ENCODE results near the gene DENND6A.

DENND6A gene

GRCh38 chr3:57692396-57693147 lies at the start of gene DENND6A:
DENND6A (minus strand) TSS chr3:57693077; CDS start chr3:57693018, 59 bp downstream.
- no peaks in the 10 kb centered on the region for H3K9me3 ChIP-seq (ENCODE audit: control insufficient read depth, insufficient read depth, low read depth, low read length)
- peak within 1 kb of the TSS; percentile 80 for H3K4me3 ChIP-seq (ENCODE audit: low read depth, low read length)
- H3K36me3 ChIP-seq (ENCODE audit: control insufficient read depth, insufficient read depth, low read length), result no peaks in the 10 kb centered on the region
- H3K4me1 ChIP-seq (ENCODE audit: control insufficient read depth, insufficient read depth, low read length), result peaks cover 9% of the 10 kb centered on the region; the same call in 1 of the 2 replicates
- H3K9ac ChIP-seq (ENCODE audit: low read length), result peak within 1 kb of the TSS; percentile 95
- H3K27me3 ChIP-seq (ENCODE audit: control insufficient read depth, insufficient read depth, low read length), result no peaks in the 10 kb centered on the region
- H3K27ac ChIP-seq (ENCODE audit: low read depth, low read length), result peak within 1 kb of the TSS; percentile 89

- no peaks in the 10 kb centered on the region for H3K27me3 ChIP-seq (ENCODE audit: control insufficient read depth, insufficient read depth, low read length)
- no peaks in the 10 kb centered on the region for H3K9me3 ChIP-seq (ENCODE audit: control insufficient read depth, insufficient read depth, low read depth, low read length)
- H3K36me3 ChIP-seq (ENCODE audit: control insufficient read depth, insufficient read depth, low read length), result no peaks in the 10 kb centered on the region
- no peak overlapping the region for H3K4me3 ChIP-seq (ENCODE audit: low read depth, low read length)
- no peak overlapping the region for H3K9ac ChIP-seq (ENCODE audit: low read length)
- H3K4me1 ChIP-seq (ENCODE audit: control insufficient read depth, insufficient read depth, low read length), result no peaks in the 10 kb centered on the region
- no peak overlapping the region for H3K27ac ChIP-seq (ENCODE audit: low read depth, low read length)
Observed at GRCh38 chr3:57740027-57740426, 47.1 kb upstream of the DENND6A start.

DNA sequence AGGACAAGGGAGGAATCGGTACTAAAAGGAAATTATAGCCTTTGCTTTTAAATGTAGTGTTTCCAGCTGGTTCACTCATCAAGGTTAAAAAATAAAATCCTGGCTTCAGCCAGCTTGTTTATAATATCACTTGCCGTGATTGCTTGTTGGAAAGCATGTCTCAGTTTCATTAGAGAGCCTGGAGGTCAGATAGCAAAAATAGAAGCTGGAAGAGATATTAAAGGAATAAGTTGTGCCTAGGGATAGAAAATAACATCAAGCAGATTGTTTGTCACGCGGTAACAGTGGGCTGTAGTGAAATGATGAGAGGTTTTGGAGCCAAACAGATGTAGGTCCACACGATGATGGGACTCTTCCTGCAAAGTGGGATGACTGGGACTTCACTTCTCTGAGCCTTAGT lies 45.5 kb upstream of the DENND6A start:
- no peaks in the 10 kb centered on the region for H3K9me3 ChIP-seq (ENCODE audit: control insufficient read depth, insufficient read depth, low read depth, low read length)
- no peaks in the 10 kb centered on the region for H3K4me1 ChIP-seq (ENCODE audit: control insufficient read depth, insufficient read depth, low read length)
- no peak overlapping the region for H3K9ac ChIP-seq (ENCODE audit: low read length)
- H3K4me3 ChIP-seq (ENCODE audit: low read depth, low read length), result no peak overlapping the region
- no peak overlapping the region for H3K27ac ChIP-seq (ENCODE audit: low read depth, low read length)
- H3K36me3 ChIP-seq (ENCODE audit: control insufficient read depth, insufficient read depth, low read length), result no peaks in the 10 kb centered on the region
- no peaks in the 10 kb centered on the region for H3K27me3 ChIP-seq (ENCODE audit: control insufficient read depth, insufficient read depth, low read length)

- no peaks in the 10 kb centered on the region for H3K27me3 ChIP-seq (ENCODE audit: control insufficient read depth, insufficient read depth, low read length)
- H3K27ac ChIP-seq (ENCODE audit: low read depth, low read length), result no peak overlapping the region
- H3K9me3 ChIP-seq (ENCODE audit: control insufficient read depth, insufficient read depth, low read depth, low read length), result no peaks in the 10 kb centered on the region
- H3K9ac ChIP-seq (ENCODE audit: low read length), result no peak overlapping the region
- no peaks in the 10 kb centered on the region for H3K4me1 ChIP-seq (ENCODE audit: control insufficient read depth, insufficient read depth, low read length)
- H3K4me3 ChIP-seq (ENCODE audit: low read depth, low read length), result no peak overlapping the region
- no peaks in the 10 kb centered on the region for H3K36me3 ChIP-seq (ENCODE audit: control insufficient read depth, insufficient read depth, low read length)
Observed at GRCh38 chr3:57737840-57738239, 45.0 kb upstream of the DENND6A start.

DNA sequence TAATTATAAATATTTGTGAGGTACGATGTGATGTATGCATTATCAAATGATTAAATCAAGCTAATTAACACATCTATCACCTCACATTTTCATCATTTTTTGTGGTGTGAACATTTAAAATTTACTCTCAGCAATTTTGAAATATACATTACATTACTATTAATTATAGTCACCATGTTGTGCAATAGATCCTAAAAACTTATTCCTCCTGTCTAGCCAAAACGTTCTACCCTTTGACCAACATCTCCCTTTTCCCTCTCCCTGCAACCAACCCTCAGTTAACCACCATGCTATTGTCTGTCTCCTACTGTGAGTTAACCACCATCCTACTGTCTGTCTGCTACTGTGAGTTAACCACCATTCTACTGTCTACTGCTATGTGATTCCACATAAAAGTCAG lies 42.5 kb upstream of the DENND6A start:
- Histone ChIP-seq H3K36me3 (ENCODE audit: control insufficient read depth, insufficient read depth, low read length) (no peaks in the 10 kb centered on the region), H3K9me3 (ENCODE audit: control insufficient read depth, insufficient read depth, low read depth, low read length) (no peaks in the 10 kb centered on the region), H3K27ac (ENCODE audit: low read depth, low read length) (no peak overlapping the region), H3K27me3 (ENCODE audit: control insufficient read depth, insufficient read depth, low read length) (no peaks in the 10 kb centered on the region), H3K4me3 (ENCODE audit: low read depth, low read length) (no peak overlapping the region), H3K9ac (ENCODE audit: low read length) (no peak overlapping the region), H3K4me1 (ENCODE audit: control insufficient read depth, insufficient read depth, low read length) (no peaks in the 10 kb centered on the region)

DNA sequence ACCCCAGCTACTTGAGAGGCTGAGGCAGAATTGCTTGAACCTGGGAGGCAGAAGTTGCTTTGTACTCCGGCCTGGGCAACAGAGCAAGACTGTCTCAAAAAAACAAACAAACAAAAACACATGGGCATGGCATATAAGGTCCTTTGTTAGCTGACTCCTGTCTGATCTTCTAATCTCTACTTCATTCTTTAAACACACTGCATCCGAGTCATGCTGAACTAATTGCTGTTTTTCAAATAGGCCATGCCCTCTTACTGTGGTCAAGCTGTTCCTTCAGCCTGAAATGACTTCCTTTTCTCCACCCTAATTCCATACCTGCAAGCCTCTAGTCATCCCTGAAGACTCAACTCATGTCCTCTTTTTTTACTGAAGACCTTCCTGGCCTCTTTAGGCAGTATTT lies 40.9 kb upstream of the DENND6A start:
- Histone ChIP-seq H3K27ac (ENCODE audit: low read depth, low read length) (no peak overlapping the region), H3K9ac (ENCODE audit: low read length) (no peak overlapping the region), H3K36me3 (ENCODE audit: control insufficient read depth, insufficient read depth, low read length) (no peaks in the 10 kb centered on the region), H3K9me3 (ENCODE audit: control insufficient read depth, insufficient read depth, low read depth, low read length) (no peaks in the 10 kb centered on the region), H3K4me3 (ENCODE audit: low read depth, low read length) (no peak overlapping the region), H3K27me3 (ENCODE audit: control insufficient read depth, insufficient read depth, low read length) (no peaks in the 10 kb centered on the region), H3K4me1 (ENCODE audit: control insufficient read depth, insufficient read depth, low read length) (no peaks in the 10 kb centered on the region)

DNA sequence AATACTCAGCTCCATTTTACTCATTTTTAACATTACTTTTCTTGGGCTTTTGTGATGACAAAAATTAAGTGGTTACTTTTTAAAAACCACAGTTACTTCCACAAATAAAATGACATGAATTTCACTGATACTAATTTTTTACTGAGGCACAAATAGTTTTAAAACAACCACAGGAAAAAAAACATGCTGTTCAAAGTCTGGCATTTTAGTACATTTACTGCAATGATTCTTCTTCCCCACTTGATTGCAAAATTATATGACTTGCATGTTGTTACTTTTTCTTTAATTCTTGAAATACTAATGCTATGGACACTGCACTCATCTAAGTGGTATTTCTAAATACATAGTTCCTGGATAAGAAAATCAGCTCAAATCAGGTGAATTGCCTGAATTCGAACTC lies 38.4 kb upstream of the DENND6A start:
- H3K9ac ChIP-seq (ENCODE audit: low read length), result no peak overlapping the region
- no peak overlapping the region for H3K27ac ChIP-seq (ENCODE audit: low read depth, low read length)

GRCh38 chr3:57730682-57731081 lies 37.8 kb upstream of the DENND6A start:
- no peaks in the 10 kb centered on the region for H3K36me3 ChIP-seq (ENCODE audit: control insufficient read depth, insufficient read depth, low read length)

More for the DNA sequence above, 38.4 kb upstream of the DENND6A start:
- H3K27me3 ChIP-seq (ENCODE audit: control insufficient read depth, insufficient read depth, low read length), result no peaks in the 10 kb centered on the region
- no peaks in the 10 kb centered on the region for H3K36me3 ChIP-seq (ENCODE audit: control insufficient read depth, insufficient read depth, low read length)
- no peak overlapping the region for H3K4me3 ChIP-seq (ENCODE audit: low read depth, low read length)
- no peaks in the 10 kb centered on the region for H3K9me3 ChIP-seq (ENCODE audit: control insufficient read depth, insufficient read depth, low read depth, low read length)
- H3K4me1 ChIP-seq (ENCODE audit: control insufficient read depth, insufficient read depth, low read length), result no peaks in the 10 kb centered on the region

DNA sequence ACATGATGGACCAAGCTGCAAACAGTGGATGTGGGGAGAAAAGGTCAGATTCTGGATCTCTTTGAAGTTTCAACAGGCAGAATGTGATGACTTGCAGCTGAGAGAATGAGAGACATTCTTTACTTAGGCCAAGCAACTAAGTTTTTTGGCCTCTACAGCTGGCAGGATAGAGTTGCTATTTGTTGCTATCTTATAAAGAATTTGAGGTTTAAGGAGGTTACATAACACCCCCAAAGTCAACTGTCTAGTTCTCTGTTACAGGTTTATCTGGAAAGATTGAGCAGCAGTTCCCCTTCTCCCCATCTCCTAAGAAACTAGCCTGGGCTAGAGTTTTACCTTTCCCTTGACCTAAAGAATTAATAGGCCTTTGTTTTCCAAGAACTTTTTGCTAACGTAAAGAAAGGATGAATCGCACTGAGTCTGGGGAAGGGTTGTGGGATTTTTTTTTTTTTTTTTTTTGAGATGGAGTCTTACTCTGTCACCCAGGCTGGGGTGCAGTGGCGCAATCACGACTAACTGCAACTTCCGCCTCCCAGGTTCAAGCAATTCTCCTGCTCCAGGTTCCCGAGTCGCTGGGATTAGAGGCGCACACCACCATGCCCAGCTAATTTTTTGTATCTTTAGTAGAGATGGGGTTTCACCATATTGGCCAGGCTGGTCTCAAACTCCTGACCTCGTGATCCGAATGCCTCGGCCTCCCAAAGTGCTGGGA lies 36.6 kb upstream of the DENND6A start:
- Histone ChIP-seq H3K9ac (ENCODE audit: low read length) (no peak overlapping the region), H3K27ac (ENCODE audit: low read depth, low read length) (no peak overlapping the region)

More at GRCh38 chr3:57730682-57731081, 37.8 kb upstream of the DENND6A start:
- H3K27ac ChIP-seq (ENCODE audit: low read depth, low read length), result no peak overlapping the region
- H3K27me3 ChIP-seq (ENCODE audit: control insufficient read depth, insufficient read depth, low read length), result no peaks in the 10 kb centered on the region
- no peak overlapping the region for H3K4me3 ChIP-seq (ENCODE audit: low read depth, low read length)
- no peaks in the 10 kb centered on the region for H3K9me3 ChIP-seq (ENCODE audit: control insufficient read depth, insufficient read depth, low read depth, low read length)
- H3K4me1 ChIP-seq (ENCODE audit: control insufficient read depth, insufficient read depth, low read length), result no peaks in the 10 kb centered on the region
- H3K9ac ChIP-seq (ENCODE audit: low read length), result no peak overlapping the region

GRCh38 chr3:57727106-57727505 lies 34.2 kb upstream of the DENND6A start:
- Histone ChIP-seq H3K4me1 (ENCODE audit: control insufficient read depth, insufficient read depth, low read length) (no peaks in the 10 kb centered on the region), H3K27me3 (ENCODE audit: control insufficient read depth, insufficient read depth, low read length) (no peaks in the 10 kb centered on the region), H3K27ac (ENCODE audit: low read depth, low read length) (no peak overlapping the region), H3K9ac (ENCODE audit: low read length) (no peak overlapping the region), H3K9me3 (ENCODE audit: control insufficient read depth, insufficient read depth, low read depth, low read length) (no peaks in the 10 kb centered on the region), H3K36me3 (ENCODE audit: control insufficient read depth, insufficient read depth, low read length) (no peaks in the 10 kb centered on the region), H3K4me3 (ENCODE audit: low read depth, low read length) (no peak overlapping the region)

More for the DNA sequence above, 36.6 kb upstream of the DENND6A start:
- Histone ChIP-seq H3K9me3 (ENCODE audit: control insufficient read depth, insufficient read depth, low read depth, low read length) (no peaks in the 10 kb centered on the region), H3K4me3 (ENCODE audit: low read depth, low read length) (no peak overlapping the region), H3K4me1 (ENCODE audit: control insufficient read depth, insufficient read depth, low read length) (no peaks in the 10 kb centered on the region), H3K27me3 (ENCODE audit: control insufficient read depth, insufficient read depth, low read length) (no peaks in the 10 kb centered on the region), H3K36me3 (ENCODE audit: control insufficient read depth, insufficient read depth, low read length) (no peaks in the 10 kb centered on the region)

- H3K9ac ChIP-seq (ENCODE audit: low read length), result no peak overlapping the region
- no peaks in the 10 kb centered on the region for H3K36me3 ChIP-seq (ENCODE audit: control insufficient read depth, insufficient read depth, low read length)
- no peaks in the 10 kb centered on the region for H3K27me3 ChIP-seq (ENCODE audit: control insufficient read depth, insufficient read depth, low read length)
- no peaks in the 10 kb centered on the region for H3K9me3 ChIP-seq (ENCODE audit: control insufficient read depth, insufficient read depth, low read depth, low read length)
- H3K4me1 ChIP-seq (ENCODE audit: control insufficient read depth, insufficient read depth, low read length), result no peaks in the 10 kb centered on the region
- no peak overlapping the region for H3K27ac ChIP-seq (ENCODE audit: low read depth, low read length)
- H3K4me3 ChIP-seq (ENCODE audit: low read depth, low read length), result no peak overlapping the region
Observed at GRCh38 chr3:57726397-57726796, 33.5 kb upstream of the DENND6A start.
